Activated B cell treated with CpG ODN at 0.5 μM for 24 hours (primary cell): ENCODE results near the gene PSMD14. TPM values are rescaled to one million over a fixed set of nuclear protein-coding genes. Genes with fewer than 3 reads are reported as not detected.

Experiments used
- ATAC-seq: fragments of 200-7000 bp; cut with Tn5 transposase; one replicate; pipeline ENCODE4 v1.10.0; 2021; ENCODE audit warnings: low read depth, mild to moderate bottlenecking, moderate library complexity
- CTCF ChIA-PET: fragments of 350-600 bp; sonication (Branson Sonifier 250); formaldehyde crosslinking; loops from one replicate; lab custom pipeline; 2021; ENCODE audit warnings: antibody characterized with exemption; lab: Charles Lee
- POLR2A ChIA-PET: fragments of 350-600 bp; sonication (Branson Sonifier 250); formaldehyde crosslinking; loops from one replicate; lab custom pipeline; 2021; ENCODE audit warnings: antibody characterized with exemption; lab: Charles Lee
- DNase-seq: peaks from one replicate; pipeline ENCODE4 v3.0.0; 2022
- H3K27ac Mint-ChIP-seq: one replicate; pipeline ENCODE4 v1.8.0; 2020; ENCODE audit warnings: mixed read lengths
- H3K27me3 Mint-ChIP-seq: one replicate; pipeline ENCODE4 v1.8.0; 2021; ENCODE audit warnings: mixed read lengths
- H3K36me3 Mint-ChIP-seq: one replicate; pipeline ENCODE4 v1.8.0; 2021; ENCODE audit warnings: low read depth, mixed read lengths
- H3K4me1 Mint-ChIP-seq: one replicate; pipeline ENCODE4 v1.8.0; 2021; ENCODE audit warnings: mixed read lengths
- H3K4me3 Mint-ChIP-seq: one replicate; pipeline ENCODE4 v1.8.0; 2020; ENCODE audit warnings: mild to moderate bottlenecking, mixed read lengths
- H3K9me3 Mint-ChIP-seq: one replicate; pipeline ENCODE4 v1.8.0; 2020; ENCODE audit warnings: mixed read lengths
- intact Hi-C: fragments of 100-400 bp; cut with micrococcal nuclease; formaldehyde crosslinking; loops from one replicate; pipeline ENCODE4 v1.15.1; 2024
- total RNA-seq: library from RNA; stranded (reverse); gene quantifications from 2 replicates; pipeline ENCODE4 v1.2.3, GENCODE V29; 2022
- TF ChIP-seq, protein P1 (sequence below): fragments of 200-600 bp; IDR thresholded peaks from one replicate; pipeline ENCODE4 v1.8.0; 2022; ENCODE audit warnings: antibody characterized with exemption, mild to moderate bottlenecking

PSMD14 gene
- total RNA-seq, 1 donor from 2014 or later, result 55.1 TPM

- intact Hi-C loops, result no loop called here
- H3K4me3 Mint-ChIP-seq, result no peak overlapping the region
- H3K4me1 Mint-ChIP-seq, result peaks cover 24% of the 10 kb centered on the region
- TF ChIP-seq, protein P1, sequence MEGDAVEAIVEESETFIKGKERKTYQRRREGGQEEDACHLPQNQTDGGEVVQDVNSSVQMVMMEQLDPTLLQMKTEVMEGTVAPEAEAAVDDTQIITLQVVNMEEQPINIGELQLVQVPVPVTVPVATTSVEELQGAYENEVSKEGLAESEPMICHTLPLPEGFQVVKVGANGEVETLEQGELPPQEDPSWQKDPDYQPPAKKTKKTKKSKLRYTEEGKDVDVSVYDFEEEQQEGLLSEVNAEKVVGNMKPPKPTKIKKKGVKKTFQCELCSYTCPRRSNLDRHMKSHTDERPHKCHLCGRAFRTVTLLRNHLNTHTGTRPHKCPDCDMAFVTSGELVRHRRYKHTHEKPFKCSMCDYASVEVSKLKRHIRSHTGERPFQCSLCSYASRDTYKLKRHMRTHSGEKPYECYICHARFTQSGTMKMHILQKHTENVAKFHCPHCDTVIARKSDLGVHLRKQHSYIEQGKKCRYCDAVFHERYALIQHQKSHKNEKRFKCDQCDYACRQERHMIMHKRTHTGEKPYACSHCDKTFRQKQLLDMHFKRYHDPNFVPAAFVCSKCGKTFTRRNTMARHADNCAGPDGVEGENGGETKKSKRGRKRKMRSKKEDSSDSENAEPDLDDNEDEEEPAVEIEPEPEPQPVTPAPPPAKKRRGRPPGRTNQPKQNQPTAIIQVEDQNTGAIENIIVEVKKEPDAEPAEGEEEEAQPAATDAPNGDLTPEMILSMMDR, result no peak
- ATAC-seq (no peak), DNase-seq (no peak)
- peaks cover 25% of the 10 kb centered on the region for H3K36me3 Mint-ChIP-seq
- ChIA-PET POLR2A (no interaction called here), CTCF (no interaction called here)
- H3K27me3 Mint-ChIP-seq, result no peaks in the 10 kb centered on the region
- no peak overlapping the region for H3K27ac Mint-ChIP-seq
- no peaks in the 10 kb centered on the region for H3K9me3 Mint-ChIP-seq
Observed at GRCh38 chr2:161384864-161385263, 76.6 kb downstream of the PSMD14 start.

- CTCF ChIA-PET, result no interaction called here
- H3K4me3 Mint-ChIP-seq, result no peak overlapping the region
- H3K36me3 Mint-ChIP-seq, result peaks cover 29% of the 10 kb centered on the region
- peak; percentile 40 for ATAC-seq
- peaks cover 27% of the 10 kb centered on the region for H3K4me1 Mint-ChIP-seq
- no peak for DNase-seq
- no peaks in the 10 kb centered on the region for H3K9me3 Mint-ChIP-seq
- H3K27me3 Mint-ChIP-seq, result no peaks in the 10 kb centered on the region
- H3K27ac Mint-ChIP-seq, result no peak overlapping the region
- TF ChIP-seq, protein P1, result no peak
- intact Hi-C loops, result no loop called here
- POLR2A ChIA-PET, result interaction anchor here (0.6 kb wide), 1 partner anchor 74 kb away, joined by 3 read pairs; no protein-coding TSS in a partner anchor
Observed at GRCh38 chr2:161386228-161386824, 78.1 kb downstream of the PSMD14 start.

DNA sequence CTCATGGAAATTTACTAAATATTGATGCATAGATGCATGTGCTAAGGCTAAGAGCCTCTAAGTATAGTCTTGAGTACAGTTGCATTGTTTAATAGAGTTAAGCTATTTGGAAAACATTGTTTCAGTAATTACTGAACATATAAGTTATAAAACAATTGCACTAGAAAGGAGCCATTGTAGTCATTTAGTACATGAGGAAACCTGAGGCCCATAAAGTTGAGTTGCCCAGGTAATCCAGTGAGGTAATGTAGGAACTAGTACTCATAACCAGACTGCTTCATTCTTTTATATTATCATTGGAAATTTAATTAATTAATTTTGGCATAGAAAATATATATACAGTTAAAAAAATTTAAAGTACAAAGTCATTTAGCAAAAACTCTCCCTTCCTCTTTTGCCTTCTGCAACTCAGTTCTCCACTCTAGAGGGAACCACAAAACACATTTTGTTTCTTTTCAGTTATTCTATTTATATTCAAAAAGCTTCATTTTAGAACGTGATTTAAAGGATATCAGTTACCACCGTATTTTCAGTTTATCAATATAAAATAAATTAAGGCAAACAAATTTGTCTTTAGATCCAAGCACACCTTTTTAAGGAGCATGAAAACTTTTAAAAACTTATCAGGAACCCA, 80.0 kb downstream of the PSMD14 start:
- Mint-ChIP-seq H3K4me1 (peaks cover 27% of the 10 kb centered on the region), H3K27ac (no peak overlapping the region), H3K4me3 (no peak overlapping the region), H3K9me3 (no peaks in the 10 kb centered on the region), H3K36me3 (peaks cover 47% of the 10 kb centered on the region), H3K27me3 (no peaks in the 10 kb centered on the region)
- CTCF ChIA-PET, result no interaction called here
- no peak for DNase-seq
- POLR2A ChIA-PET, result no interaction called here
- intact Hi-C loops, result no loop called here
- ATAC-seq, result no peak
- TF ChIP-seq, protein P1, result no peak

DNA sequence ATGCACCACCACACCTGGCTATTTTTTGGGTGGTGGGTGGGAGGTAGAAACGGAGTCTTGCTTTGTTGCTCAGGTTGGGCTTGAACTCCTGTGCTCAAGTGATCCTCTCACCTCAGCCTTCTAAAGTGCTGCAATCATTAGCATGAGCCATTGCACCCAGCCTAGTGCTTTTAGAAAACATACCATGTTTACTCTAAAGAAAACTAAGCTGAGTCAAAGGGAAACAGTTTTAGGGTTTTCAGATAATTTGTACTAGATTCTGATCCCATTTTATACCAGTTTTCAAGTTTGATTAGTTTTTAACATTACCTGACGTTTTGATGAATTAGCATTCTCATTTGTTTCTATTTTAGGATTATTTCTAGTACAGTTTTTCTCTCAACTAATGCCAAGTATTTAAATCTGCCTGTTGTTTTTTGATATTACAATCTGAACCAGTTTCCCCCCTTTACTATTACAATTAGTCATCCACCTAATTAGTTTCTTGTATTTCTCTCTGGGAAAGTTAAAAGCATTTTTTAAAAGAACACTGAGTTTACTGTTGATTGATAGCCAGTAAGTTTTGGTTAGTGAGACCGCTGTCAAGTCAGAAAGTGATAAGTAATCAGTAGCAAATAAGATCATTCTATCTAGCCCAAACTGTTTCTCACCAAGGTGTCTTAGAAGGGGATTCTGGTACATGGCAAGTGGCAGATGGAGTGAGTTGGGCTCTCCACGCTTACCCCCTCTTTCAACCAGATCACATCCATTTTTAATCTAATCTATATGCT, 83.7 kb downstream of the PSMD14 start:
- Mint-ChIP-seq H3K27me3 (no peaks in the 10 kb centered on the region), H3K9me3 (no peaks in the 10 kb centered on the region), H3K4me3 (no peak overlapping the region), H3K36me3 (peaks cover 58% of the 10 kb centered on the region), H3K4me1 (peaks cover 9% of the 10 kb centered on the region), H3K27ac (no peak overlapping the region)
- ATAC-seq (no peak), DNase-seq (no peak)
- CTCF ChIA-PET, result no interaction called here
- intact Hi-C loops, result no loop called here
- TF ChIP-seq, protein P1, result no peak
- POLR2A ChIA-PET, result no interaction called here

- ATAC-seq (no peak), DNase-seq (no peak)
- POLR2A ChIA-PET, result no interaction called here
- intact Hi-C loops, result no loop called here
- Mint-ChIP-seq H3K27ac (no peak overlapping the region), H3K9me3 (no peaks in the 10 kb centered on the region), H3K36me3 (peaks cover 56% of the 10 kb centered on the region), H3K27me3 (no peaks in the 10 kb centered on the region), H3K4me3 (no peak overlapping the region), H3K4me1 (no peaks in the 10 kb centered on the region)
- TF ChIP-seq, protein P1, result no peak
- CTCF ChIA-PET, result interaction anchor here (1.3 kb wide), 1 partner anchor 11 kb away, joined by 3 read pairs; no protein-coding TSS in a partner anchor
Observed at GRCh38 chr2:161400076-161400475, 91.9 kb downstream of the PSMD14 start.
